Measurements from ENCODE around the gene CAPN14. TPM values are rescaled to one million over a fixed set of nuclear protein-coding genes. Genes with fewer than 3 reads are reported as not detected.

Gene CAPN14
- total and polyA plus RNA-seq, 4 donors = 0.05 to 0.08 TPM; not detected in 2

GRCh38 chr2:31197669-31198068 is 19.6 kb downstream of the CAPN14 start:
- H3K4me1 ChIP-seq (ENCODE audit: control insufficient read depth in 4 of 4, insufficient read depth in 4 of 4, low read length in 3 of 4) = no peaks in the 10 kb centered on the region

DNA sequence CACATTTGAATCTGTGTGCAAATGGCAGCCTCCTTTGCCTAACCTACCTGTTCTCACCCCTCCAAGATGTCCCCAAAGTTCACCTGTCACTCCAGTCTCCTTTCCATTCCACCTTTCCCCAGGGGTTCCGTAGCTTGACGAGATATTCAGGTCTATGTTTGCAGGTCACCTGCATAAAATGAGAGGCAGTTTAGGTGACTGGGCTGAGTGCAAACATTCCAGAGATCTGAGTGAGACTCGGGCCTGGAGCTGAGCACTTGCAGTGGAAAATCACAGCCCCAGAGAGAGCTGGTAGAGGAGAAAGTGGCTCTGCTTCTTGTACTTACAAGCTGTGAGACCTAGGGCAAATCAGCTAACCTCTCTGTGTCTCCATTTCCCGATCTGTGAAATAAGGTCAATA is 20.1 kb downstream of the CAPN14 start:
- no peak for TF ChIP-seq ATF3 (IDR thresholded peaks at IDR 0.05)
- 82% methylated on average over 4 of the region's 4 CpGs for WGBS
- Histone ChIP-seq H3K4me1 (ENCODE audit: control insufficient read depth in 4 of 4, insufficient read depth in 4 of 4, low read length in 3 of 4) (no peaks in the 10 kb centered on the region), H3K9ac (ENCODE audit: low read depth in 1 of 2, low read length in 2 of 2) (no peak overlapping the region), H3K4me3 (ENCODE audit: low read depth in 1 of 3, low read length in 3 of 3) (no peak overlapping the region), H3K27ac (ENCODE audit: low read depth in 1 of 2, low read length in 2 of 2) (no peak overlapping the region), H3K27me3 (ENCODE audit: control insufficient read depth in 4 of 4, insufficient read depth in 4 of 4, low read length in 3 of 4) (no peaks in the 10 kb centered on the region), H3K36me3 (ENCODE audit: control insufficient read depth in 4 of 4, insufficient read depth in 3 of 4, low read depth in 1 of 4, low read length in 3 of 4) (no peaks in the 10 kb centered on the region), H3K9me3 (ENCODE audit: control insufficient read depth in 4 of 4, low read length in 3 of 4) (no peaks in the 10 kb centered on the region)
- DNase-seq (ENCODE audit: low spot score) = no peak

More at GRCh38 chr2:31197669-31198068, 19.6 kb downstream of the CAPN14 start:
- no peak overlapping the region for H3K9ac ChIP-seq (ENCODE audit: low read depth in 1 of 2, low read length in 2 of 2)
- H3K36me3 ChIP-seq (ENCODE audit: control insufficient read depth in 4 of 4, insufficient read depth in 3 of 4, low read depth in 1 of 4, low read length in 3 of 4) = no peaks in the 10 kb centered on the region
- H3K4me3 ChIP-seq (ENCODE audit: low read depth in 1 of 3, low read length in 3 of 3) = no peak overlapping the region
- no peak for DNase-seq (ENCODE audit: low spot score)
- no peaks in the 10 kb centered on the region for H3K27me3 ChIP-seq (ENCODE audit: control insufficient read depth in 4 of 4, insufficient read depth in 4 of 4, low read length in 3 of 4)
- TF ChIP-seq TAF1 (conservative IDR thresholded peaks at IDR 0.05) (no peak), RAD21 (IDR thresholded peaks at IDR 0.05) (no peak), FOXA1 (IDR thresholded peaks at IDR 0.05) (no peak), HNF4A (conservative IDR thresholded peaks at IDR 0.05) (no peak), JUND (IDR thresholded peaks at IDR 0.05) (no peak), EGR1 (IDR thresholded peaks at IDR 0.05; ENCODE audit: low read depth in 2 of 2) (no peak), MAX (IDR thresholded peaks at IDR 0.05) (no peak), GABPA (IDR thresholded peaks at IDR 0.05 in 1 of 2, conservative IDR thresholded peaks at IDR 0.05 in 1 of 2) (no peak)
- TF ChIP-seq, protein P1, sequence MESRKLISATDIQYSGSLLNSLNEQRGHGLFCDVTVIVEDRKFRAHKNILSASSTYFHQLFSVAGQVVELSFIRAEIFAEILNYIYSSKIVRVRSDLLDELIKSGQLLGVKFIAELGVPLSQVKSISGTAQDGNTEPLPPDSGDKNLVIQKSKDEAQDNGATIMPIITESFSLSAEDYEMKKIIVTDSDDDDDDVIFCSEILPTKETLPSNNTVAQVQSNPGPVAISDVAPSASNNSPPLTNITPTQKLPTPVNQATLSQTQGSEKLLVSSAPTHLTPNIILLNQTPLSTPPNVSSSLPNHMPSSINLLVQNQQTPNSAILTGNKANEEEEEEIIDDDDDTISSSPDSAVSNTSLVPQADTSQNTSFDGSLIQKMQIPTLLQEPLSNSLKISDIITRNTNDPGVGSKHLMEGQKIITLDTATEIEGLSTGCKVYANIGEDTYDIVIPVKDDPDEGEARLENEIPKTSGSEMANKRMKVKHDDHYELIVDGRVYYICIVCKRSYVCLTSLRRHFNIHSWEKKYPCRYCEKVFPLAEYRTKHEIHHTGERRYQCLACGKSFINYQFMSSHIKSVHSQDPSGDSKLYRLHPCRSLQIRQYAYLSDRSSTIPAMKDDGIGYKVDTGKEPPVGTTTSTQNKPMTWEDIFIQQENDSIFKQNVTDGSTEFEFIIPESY (IDR thresholded peaks at IDR 0.05) = no peak
- TF ChIP-seq, protein P2, sequence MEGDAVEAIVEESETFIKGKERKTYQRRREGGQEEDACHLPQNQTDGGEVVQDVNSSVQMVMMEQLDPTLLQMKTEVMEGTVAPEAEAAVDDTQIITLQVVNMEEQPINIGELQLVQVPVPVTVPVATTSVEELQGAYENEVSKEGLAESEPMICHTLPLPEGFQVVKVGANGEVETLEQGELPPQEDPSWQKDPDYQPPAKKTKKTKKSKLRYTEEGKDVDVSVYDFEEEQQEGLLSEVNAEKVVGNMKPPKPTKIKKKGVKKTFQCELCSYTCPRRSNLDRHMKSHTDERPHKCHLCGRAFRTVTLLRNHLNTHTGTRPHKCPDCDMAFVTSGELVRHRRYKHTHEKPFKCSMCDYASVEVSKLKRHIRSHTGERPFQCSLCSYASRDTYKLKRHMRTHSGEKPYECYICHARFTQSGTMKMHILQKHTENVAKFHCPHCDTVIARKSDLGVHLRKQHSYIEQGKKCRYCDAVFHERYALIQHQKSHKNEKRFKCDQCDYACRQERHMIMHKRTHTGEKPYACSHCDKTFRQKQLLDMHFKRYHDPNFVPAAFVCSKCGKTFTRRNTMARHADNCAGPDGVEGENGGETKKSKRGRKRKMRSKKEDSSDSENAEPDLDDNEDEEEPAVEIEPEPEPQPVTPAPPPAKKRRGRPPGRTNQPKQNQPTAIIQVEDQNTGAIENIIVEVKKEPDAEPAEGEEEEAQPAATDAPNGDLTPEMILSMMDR (IDR thresholded peaks at IDR 0.05; ENCODE audit: low read depth, low read length, missing input control) = no peak
- TF ChIP-seq, protein P3, sequence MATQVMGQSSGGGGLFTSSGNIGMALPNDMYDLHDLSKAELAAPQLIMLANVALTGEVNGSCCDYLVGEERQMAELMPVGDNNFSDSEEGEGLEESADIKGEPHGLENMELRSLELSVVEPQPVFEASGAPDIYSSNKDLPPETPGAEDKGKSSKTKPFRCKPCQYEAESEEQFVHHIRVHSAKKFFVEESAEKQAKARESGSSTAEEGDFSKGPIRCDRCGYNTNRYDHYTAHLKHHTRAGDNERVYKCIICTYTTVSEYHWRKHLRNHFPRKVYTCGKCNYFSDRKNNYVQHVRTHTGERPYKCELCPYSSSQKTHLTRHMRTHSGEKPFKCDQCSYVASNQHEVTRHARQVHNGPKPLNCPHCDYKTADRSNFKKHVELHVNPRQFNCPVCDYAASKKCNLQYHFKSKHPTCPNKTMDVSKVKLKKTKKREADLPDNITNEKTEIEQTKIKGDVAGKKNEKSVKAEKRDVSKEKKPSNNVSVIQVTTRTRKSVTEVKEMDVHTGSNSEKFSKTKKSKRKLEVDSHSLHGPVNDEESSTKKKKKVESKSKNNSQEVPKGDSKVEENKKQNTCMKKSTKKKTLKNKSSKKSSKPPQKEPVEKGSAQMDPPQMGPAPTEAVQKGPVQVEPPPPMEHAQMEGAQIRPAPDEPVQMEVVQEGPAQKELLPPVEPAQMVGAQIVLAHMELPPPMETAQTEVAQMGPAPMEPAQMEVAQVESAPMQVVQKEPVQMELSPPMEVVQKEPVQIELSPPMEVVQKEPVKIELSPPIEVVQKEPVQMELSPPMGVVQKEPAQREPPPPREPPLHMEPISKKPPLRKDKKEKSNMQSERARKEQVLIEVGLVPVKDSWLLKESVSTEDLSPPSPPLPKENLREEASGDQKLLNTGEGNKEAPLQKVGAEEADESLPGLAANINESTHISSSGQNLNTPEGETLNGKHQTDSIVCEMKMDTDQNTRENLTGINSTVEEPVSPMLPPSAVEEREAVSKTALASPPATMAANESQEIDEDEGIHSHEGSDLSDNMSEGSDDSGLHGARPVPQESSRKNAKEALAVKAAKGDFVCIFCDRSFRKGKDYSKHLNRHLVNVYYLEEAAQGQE (IDR thresholded peaks at IDR 0.05) = no peak
- H3K9me3 ChIP-seq (ENCODE audit: control insufficient read depth in 4 of 4, low read length in 3 of 4) = no peaks in the 10 kb centered on the region
- H3K27ac ChIP-seq (ENCODE audit: low read depth in 1 of 2, low read length in 2 of 2) = no peak overlapping the region
- WGBS = 88% methylated on average over 2 of the region's 2 CpGs

Data from liver (tissue), 9 donors.